ENCODE data around the gene APP. TPM values are rescaled to one million over a fixed set of nuclear protein-coding genes. Genes with fewer than 3 reads are reported as not detected.
A peak's percentile ranks its signal among the peaks of the same experiment; 100 is the strongest.

Gene APP
- total RNA-seq, 1 experiment from 2014 or later = 224 TPM

GRCh38 chr21:26168371-26168770, 2.2 kb downstream of the APP start:
- Histone ChIP-seq H3F3A (ENCODE audit: insufficient read depth, low read depth) (no peaks in the 10 kb centered on the region), H3K79me2 (ENCODE audit: low read depth) (peaks cover 70% of the 10 kb centered on the region), H3K4me2 (peak overlapping the region; percentile 90), H2AFZ (no peak overlapping the region), H3K4me3 (peak overlapping the region; percentile 92), H3K27ac (peak overlapping the region; percentile 27), H3K9me3 (ENCODE audit: insufficient read depth, low read depth) (no peaks in the 10 kb centered on the region), H3K27me3 (ENCODE audit: insufficient read depth, low read depth) (no peaks in the 10 kb centered on the region), H3K36me3 (ENCODE audit: low read depth) (no peaks in the 10 kb centered on the region), H4K20me1 (ENCODE audit: insufficient read depth) (no peaks in the 10 kb centered on the region), H3K4me1 (replicated peaks; ENCODE audit: insufficient read depth) (peaks cover 36% of the 10 kb centered on the region), H3K9me2 (ENCODE audit: insufficient read depth) (no peaks in the 10 kb centered on the region)
- intact Hi-C loops (cut with micrococcal nuclease; ENCODE audit: unreplicated experiment) = loop anchor here (5.0 kb wide), 1 partner anchor 51 kb away; no protein-coding TSS in a partner anchor
- CTCF ChIA-PET = no interaction called here
- no peak for TF ChIP-seq CTCF (conservative IDR thresholded peaks at IDR 0.05)
- DNase-seq = no peak
- BruUV-seq (replicated peaks) = no TSS peak
- POLR2A ChIA-PET (ENCODE audit: unreplicated experiment) = interaction anchor here (0.6 kb wide), 2 partner anchors 44 to 273 kb away, joined by 6 to 7 read pairs; no protein-coding TSS in a partner anchor

GRCh38 chr21:26167593-26167992, 3.0 kb downstream of the APP start:
- BruUV-seq (replicated peaks) = no TSS peak
- no peaks in the 10 kb centered on the region for H3K27me3 ChIP-seq (ENCODE audit: insufficient read depth, low read depth)
- intact Hi-C loops (cut with micrococcal nuclease; ENCODE audit: unreplicated experiment) = loop anchor here (5.0 kb wide), 1 partner anchor 50 kb away; no protein-coding TSS in a partner anchor
- H3K9me3 ChIP-seq (ENCODE audit: insufficient read depth, low read depth) = no peaks in the 10 kb centered on the region
- peaks cover 36% of the 10 kb centered on the region for H3K4me1 ChIP-seq (replicated peaks; ENCODE audit: insufficient read depth)
- H3K4me2 ChIP-seq = peak overlapping the region; percentile 90
- DNase-seq = no peak
- no peak overlapping the region for H2AFZ ChIP-seq
- peak overlapping the region; percentile 17; the same call in 1 of the 2 replicates for H3K4me3 ChIP-seq
- H3K27ac ChIP-seq = peak overlapping the region; percentile 61
- H3F3A ChIP-seq (ENCODE audit: insufficient read depth, low read depth) = no peaks in the 10 kb centered on the region
- no peaks in the 10 kb centered on the region for H3K9me2 ChIP-seq (ENCODE audit: insufficient read depth)
- CTCF ChIA-PET = interaction anchor here (0.6 kb wide), 1 partner anchor 550 kb away, joined by 4 read pairs; no protein-coding TSS in a partner anchor
- no peaks in the 10 kb centered on the region for H3K36me3 ChIP-seq (ENCODE audit: low read depth)
- POLR2A ChIA-PET (ENCODE audit: unreplicated experiment) = no interaction called here
- TF ChIP-seq EZH2 (IDR thresholded peaks at IDR 0.05; ENCODE audit: low read depth) (no peak), CTCF (conservative IDR thresholded peaks at IDR 0.05) (no peak)
- peaks cover 78% of the 10 kb centered on the region for H3K79me2 ChIP-seq (ENCODE audit: low read depth)
- H4K20me1 ChIP-seq (ENCODE audit: insufficient read depth) = no peaks in the 10 kb centered on the region; the same call in 1 of the 2 replicates

- Histone ChIP-seq H3F3A (ENCODE audit: insufficient read depth, low read depth) (no peaks in the 10 kb centered on the region), H3K9me2 (ENCODE audit: insufficient read depth) (no peaks in the 10 kb centered on the region), H3K36me3 (ENCODE audit: low read depth) (no peaks in the 10 kb centered on the region), H2AFZ (no peak overlapping the region), H3K4me3 (no peak overlapping the region), H3K27me3 (ENCODE audit: insufficient read depth, low read depth) (no peaks in the 10 kb centered on the region), H3K27ac (no peak overlapping the region), H3K79me2 (ENCODE audit: low read depth) (peaks cover 100% of the 10 kb centered on the region), H3K9me3 (ENCODE audit: insufficient read depth, low read depth) (no peaks in the 10 kb centered on the region), H4K20me1 (ENCODE audit: insufficient read depth) (no peaks in the 10 kb centered on the region; the same call in 1 of the 2 replicates), H3K4me2 (no peak overlapping the region), H3K4me1 (replicated peaks; ENCODE audit: insufficient read depth) (peaks cover 36% of the 10 kb centered on the region)
- CTCF ChIA-PET = no interaction called here
- no TSS peak for BruUV-seq (replicated peaks)
- TF ChIP-seq EZH2 (IDR thresholded peaks at IDR 0.05; ENCODE audit: low read depth) = no peak
- TF ChIP-seq CTCF (conservative IDR thresholded peaks at IDR 0.05) = no peak
- no peak for DNase-seq
- POLR2A ChIA-PET (ENCODE audit: unreplicated experiment) = no interaction called here
- intact Hi-C loops (cut with micrococcal nuclease; ENCODE audit: unreplicated experiment) = loop anchor here (5.0 kb wide), 1 partner anchor 48 kb away; no protein-coding TSS in a partner anchor
Measured at GRCh38 chr21:26165331-26165730, 5.2 kb downstream of the APP start.

All from PC-9 (cell line).